Right hindlimb (tissue), 1 donor: ENCODE results near the gene APOBEC3A.
A peak's percentile ranks its signal among the peaks of the same experiment; 100 is the strongest.
"Not testable (repeated sequence)": the region's sequence is repeated elsewhere in the genome, so short reads cannot be mapped to it uniquely, and the experiment has no call there.

ENCODE experiments used
- DNase-seq: peaks from one replicate; pipeline ENCODE4 v3.0.0-alpha.2; 2018

Gene APOBEC3A

DNA sequence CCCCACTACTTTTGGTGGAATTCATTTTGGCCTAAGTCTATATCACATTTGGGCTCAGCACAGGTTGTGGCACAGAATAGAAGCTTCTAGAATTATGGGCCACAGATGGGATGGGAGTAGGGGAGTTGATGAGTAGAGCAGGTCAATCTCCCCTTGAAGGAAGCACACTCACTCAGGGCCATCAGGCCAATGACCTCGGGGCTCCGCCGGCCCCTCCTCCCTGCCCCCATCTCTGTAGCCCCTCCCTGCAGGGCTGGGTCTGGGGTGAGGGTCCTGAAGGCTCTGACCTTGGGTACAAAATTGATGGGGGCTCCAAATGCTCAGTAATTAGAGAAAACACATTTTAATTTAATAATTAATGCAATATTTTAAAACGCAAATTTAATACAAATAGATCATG is 3.3 kb downstream of the APOBEC3A start:
- DNase-seq = not testable (repeated sequence)

DNA sequence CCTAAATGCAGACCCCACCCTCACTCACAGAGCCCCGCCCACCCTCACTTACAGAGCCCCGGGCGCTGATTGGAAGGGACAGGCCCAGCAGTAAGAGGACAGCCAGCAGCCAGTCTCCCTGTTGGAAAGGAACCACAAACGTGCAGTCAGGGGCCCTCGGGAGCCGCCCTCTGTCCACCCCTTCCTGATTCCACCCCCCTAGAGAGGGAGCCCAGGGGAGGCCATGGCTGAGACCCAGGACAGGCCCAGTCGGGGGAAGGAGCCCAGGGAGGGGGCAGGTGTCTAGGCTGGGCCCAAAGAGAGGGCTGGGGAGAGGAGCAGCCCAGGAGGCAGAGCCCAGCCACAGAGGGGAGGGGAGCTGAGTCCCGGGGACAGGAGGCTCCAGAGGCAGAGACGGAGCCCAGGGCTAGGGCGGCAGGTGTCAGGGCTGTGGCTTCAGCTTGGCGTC is 5.9 kb downstream of the APOBEC3A start:
- not testable (repeated sequence) for DNase-seq

DNA sequence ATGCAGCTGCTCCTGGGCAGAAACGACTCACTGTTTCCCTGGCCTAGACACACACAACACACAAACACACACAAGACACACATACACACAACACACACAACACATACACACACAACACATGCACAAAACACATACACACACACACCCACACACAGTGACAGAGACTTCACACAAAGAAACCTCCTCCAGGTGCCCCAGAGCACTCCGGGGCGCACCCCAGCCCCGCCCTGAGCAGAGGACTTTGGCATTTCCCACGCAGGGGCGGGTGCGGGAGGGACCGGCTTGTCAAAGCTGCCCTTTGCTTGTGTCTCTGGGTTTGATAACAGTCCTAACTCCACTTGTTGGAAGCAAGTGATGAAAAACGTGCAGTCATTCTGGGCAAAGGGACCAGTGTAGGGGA is 6.5 kb downstream of the APOBEC3A start:
- no peak for DNase-seq

DNA sequence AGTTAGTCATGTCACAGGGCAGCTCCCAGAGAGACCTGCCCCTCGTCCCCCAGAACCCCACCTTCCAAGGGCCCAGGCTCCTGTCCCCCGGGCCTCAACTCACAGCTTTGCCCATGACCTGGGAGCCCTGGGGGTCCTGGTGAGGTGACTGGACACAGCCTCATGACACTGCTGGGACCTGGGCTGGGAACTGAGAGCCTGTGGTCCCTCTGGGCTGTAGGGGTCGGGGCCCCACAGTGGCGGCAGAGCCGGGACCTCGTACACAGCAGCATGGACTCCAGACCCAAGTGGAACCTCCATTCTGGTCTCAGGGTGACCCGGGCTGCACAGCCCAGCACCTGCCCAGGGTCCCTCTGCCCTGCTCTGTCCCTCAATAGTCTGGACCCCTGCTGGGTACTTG is 6.9 kb downstream of the APOBEC3A start:
- no peak for DNase-seq

GRCh38 chr22:38964989-38965388 is 7.6 kb downstream of the APOBEC3A start:
- no peak for DNase-seq

- no peak for DNase-seq
These were observed 8.4 kb downstream of the APOBEC3A start for GRCh38 chr22:38965614-38966379.

GRCh38 chr22:38966380-38966702 is 8.9 kb downstream of the APOBEC3A start:
- DNase-seq = no peak

DNA sequence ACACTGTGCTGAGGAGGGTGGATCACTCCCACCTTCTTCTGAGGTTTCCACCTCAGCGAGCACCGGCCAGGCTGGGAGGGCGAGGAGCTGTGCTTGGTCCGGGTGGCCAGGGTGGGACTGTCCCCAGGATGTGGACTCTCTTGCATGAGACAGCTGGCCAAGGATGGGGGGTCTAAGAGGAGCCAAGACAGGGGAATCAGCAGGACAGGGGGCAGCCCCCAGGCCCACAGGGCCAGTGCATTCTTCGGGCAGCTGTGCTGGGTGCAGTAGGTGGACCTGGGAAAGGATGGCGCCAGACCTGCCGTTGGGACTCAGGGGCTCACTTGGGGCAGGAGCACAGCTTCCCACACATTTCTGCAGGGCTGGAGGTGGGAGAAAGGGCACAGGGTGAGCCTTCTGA is 9.5 kb downstream of the APOBEC3A start:
- no peak for DNase-seq

GRCh38 chr22:38967451-38968450 is 10.3 kb downstream of the APOBEC3A start:
- no peak for DNase-seq

DNA sequence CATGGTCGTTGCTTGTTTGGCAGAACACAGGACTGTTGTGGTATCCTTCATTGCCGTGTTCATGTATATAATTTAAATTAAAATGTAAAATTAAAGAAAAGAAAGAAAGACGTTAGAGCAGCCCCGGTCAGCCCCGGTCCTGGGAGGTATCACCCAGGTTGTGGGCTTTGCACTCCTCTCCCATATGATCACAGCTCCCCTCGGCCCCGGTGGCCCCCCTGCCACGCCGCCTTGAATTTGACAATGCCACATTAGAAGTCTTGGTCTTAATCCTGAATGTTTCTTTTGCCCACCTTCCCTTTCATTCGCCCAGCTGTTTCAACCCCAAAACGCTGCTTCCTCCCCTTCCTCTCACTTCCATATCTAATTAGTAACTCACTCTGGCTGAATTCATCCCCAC is 11.4 kb downstream of the APOBEC3A start:
- DNase-seq = no peak

DNA sequence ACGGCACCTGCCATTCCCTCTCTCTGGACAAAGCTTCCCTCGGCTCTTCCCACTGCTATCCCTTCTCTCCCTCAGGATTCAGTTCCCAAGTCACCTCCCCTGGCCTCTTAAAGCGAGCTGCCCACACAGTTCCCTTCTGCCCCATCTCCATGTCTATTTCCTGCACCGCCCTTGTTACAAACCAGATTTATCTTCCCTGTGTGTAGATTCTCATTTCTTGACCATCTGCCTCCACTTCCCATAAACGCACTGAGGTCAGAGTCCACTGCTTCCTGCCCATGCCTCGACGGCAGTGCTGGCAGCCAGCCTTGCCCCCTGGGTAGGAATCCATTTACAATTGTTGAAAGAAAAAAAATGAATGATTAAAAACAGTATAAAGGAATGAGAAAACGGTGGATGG is 13.1 kb downstream of the APOBEC3A start:
- DNase-seq = no peak

DNA sequence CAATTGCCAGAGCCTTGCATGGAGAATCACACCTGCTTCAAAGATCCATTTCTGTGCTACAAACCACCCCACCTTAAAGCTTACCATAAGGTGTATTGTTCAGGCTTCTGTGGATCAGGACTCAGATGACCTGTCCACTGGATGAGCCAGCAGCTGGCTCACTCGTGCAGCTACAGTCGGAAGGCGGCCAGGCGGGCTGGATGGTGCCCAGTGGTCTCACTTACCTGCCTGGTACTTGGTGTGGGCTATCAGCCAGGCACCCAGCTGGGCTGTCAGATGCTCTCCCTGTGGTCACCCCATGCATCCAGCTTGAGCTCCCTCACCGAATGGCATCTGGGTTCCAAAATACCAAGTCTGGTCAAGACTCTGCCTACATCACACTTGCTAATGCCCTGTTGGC is 13.8 kb downstream of the APOBEC3A start:
- DNase-seq = no peak

- no peak for DNase-seq
These were observed 14.4 kb downstream of the APOBEC3A start for GRCh38 chr22:38971791-38972190.

DNA sequence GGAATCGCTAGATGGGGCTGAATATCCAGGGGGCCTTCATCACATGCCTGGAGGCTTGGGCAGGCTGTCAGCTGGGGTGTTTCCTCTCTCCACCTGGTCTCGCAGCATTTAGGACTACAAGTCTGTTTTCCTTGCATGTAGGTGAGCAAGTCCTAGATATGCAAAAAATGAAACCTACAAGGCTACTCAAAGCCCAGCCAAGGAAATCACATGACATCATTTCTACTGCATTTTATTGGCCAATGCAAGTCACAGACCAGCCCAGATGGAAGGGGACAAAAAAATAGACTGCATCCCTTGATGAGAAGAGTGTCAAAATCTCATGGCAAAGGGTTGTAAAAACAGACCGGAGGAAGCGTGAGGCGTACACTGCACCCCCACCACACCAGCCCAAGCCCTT is 15.1 kb downstream of the APOBEC3A start:
- no peak for DNase-seq

DNA sequence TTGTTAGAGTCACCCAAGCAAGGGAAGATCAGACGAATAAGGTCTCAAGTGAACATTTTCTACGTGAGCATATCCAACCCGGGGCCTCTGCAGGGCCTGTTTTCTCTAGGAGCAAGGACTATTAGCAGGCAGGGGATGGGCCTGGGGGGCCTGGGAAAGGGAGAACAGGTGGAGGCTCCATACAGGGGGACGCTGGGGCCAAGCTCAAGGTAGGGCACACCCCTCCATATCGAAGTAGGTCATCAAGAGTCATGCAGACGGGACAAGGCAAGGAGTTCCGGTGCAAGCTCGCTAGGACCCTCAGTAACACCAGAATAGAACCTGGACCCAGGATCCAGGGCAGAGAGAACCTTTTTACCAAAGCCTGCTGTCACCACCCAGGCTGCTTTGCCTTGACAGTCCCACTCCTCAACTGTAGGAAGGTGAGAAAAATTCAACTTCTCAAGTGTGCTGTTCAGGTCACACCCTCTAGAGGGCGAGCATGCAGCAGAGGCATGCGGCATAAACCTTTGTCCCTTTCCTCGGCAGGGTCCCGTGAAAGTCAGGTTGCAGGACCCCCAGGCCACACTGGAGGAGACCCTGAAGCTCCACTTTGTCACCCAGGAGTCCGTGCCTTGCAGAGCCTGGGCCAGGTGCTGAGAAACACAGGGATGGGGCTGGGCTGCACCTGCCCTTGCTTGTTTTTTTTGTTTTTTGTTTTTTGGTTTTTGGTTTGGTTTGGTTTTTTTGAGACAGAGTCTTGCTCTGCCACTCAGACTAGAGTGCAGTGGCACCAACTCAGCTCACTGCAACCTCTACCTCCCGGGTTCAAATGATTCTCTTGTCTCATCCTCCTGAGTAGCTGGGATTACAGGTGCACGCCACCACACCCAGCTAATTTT is 16.1 kb downstream of the APOBEC3A start:
- DNase-seq = no peak

DNA sequence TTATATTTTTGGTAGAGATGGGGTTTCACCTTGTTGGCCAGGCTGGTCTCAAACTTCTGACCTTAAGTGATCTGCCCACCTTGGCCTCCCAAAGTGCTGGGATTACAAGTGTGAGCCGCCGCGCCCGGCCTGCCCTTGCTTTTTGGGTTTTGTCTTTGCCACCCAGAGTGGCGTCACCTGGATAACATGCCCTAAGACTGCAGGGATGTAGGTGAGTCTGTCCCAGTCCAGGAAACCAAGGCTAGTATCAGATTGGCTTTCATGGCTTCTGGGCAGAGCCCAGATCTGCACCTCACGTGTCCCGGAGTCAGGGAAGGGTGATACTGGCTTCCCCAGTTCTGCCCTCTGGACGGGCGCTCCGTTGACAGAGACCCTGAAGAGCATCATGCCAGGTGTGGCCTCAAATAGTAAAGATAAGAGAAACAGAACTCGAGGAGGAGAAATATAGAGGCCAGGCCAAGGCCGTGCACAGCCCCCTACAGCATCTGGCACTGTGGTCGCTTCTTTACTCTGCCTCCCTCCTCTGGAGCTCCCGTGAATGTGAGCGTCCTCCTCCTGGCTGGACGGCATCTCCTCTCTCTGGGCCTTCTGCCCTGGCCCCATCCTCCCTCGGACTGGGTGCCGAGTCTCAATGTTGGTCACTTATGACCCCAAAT is 16.9 kb downstream of the APOBEC3A start:
- no peak for DNase-seq

DNA sequence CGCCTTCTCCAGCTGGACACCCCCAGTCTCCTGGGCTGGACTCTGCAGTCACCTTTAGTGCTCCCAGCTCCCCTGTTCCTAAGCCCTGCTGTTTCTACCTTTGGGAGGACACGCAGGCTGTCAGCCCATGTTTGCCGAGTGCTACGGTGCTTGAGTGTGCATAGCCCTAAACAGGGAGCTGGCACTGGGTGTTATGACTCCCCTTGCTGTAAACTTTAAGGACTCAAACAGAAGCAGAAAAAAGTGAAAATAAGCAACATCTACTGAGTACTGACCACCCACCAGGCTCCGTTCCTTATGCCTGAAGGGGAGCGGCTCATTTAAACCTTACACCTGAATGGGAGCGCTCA is 17.4 kb downstream of the APOBEC3A start:
- DNase-seq = no peak

DNA sequence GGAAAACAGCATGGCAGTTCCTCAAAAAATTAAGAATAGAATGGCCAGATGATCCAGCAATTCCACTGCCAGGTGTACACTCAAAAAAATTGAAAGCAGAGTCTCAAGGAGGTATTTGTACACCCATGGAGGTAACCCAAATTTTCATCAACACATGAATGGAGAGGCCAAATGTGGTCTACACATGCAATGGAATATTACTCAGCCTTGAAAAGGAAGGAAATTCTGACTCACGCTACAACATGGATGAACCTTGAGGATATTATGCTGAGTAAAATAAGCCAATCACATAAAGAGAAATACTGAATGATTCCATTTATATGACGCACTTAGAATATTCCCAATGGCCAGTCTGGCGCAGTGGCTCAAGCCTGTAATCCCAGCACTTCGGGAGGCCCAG is 19.9 kb downstream of the APOBEC3A start:
- not testable (repeated sequence) for DNase-seq

DNA sequence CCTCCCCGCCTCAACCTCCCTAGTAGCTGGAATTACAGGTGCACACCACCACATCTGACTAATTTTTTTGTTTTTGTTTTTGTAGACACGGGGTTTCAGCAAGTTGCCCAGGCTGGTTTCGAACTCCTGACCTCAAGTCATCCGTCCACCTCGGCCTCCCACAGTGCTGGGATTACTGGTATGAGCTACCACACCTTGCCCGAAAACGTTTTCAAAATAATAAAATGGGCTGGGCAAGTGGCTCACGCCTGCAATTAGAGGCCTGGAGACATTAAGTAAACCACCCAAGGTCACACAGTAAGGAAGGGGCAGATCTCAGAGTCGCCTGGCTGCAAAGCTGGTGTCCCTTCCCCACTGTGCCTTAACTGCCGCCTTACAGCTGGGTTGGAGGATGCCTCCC is 23.2 kb downstream of the APOBEC3A start:
- DNase-seq = not testable (repeated sequence)

DNA sequence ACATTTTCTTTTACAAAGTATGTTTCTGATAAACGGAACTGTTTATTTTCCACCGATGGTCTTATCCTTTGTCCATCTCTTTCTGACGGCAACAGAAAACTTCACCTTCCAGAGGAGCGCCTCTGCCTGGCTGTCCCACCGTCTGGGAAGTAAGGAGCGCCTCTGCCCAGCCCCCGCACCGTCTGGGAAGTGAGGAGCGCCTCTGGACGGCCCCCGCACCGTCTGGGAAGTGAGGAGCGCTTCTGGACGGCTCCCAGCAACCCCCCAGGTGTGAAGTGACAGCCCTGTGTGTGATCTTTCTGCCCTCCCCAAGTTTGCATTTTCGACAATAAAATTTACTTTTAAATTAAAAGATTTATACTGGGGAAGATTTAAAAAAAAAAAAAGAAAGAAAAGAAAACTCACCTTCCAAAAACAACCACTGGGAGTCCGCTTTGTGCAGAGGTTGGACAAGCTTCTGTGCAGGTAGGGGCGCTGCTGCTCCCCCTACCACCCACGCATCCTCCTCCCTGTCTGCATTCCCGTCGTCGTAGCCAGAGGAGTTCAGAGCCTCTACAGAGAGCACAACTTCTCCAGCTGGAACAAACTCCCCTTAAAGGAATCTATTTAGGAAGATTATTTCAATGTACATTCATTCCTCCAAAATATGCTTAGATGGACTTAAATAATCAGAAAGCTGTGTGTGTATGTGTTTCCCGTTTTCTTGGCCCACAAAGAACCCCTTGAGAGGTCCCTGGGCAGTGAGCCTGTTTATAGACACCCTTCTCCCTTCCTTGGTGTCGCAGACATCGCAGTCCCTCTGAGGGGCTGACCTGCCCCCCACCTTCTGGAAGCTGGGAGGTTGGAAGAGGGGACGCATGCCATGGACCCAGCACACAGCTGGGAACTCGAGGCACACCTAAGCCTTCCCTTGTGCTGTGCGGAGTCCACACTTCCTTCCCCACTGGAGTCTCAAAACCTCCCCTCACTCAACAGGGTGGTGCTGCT is 23.9 kb downstream of the APOBEC3A start:
- DNase-seq = peak; percentile 68
